ENCODE results near the gene PUSL1.

The PUSL1 gene

GRCh38 chr1:1345384-1345783, 37.0 kb downstream of the PUSL1 start:
- no peak for DNase-seq
- in situ Hi-C loops (cut with MboI; ENCODE audit: low pct_unique_long_range_greater_than_20kb, low sequenced_read_pairs), result no loop called here

- in situ Hi-C loops (cut with MboI; ENCODE audit: low pct_unique_long_range_greater_than_20kb, low sequenced_read_pairs), result no loop called here
- DNase-seq, result no peak
These were observed 37.6 kb downstream of the PUSL1 start for GRCh38 chr1:1345860-1346500.

GRCh38 chr1:1346501-1346890, 38.1 kb downstream of the PUSL1 start:
- in situ Hi-C loops (cut with MboI; ENCODE audit: low pct_unique_long_range_greater_than_20kb, low sequenced_read_pairs), result no loop called here
- DNase-seq, result no peak

GRCh38 chr1:1347026-1347595, 38.7 kb downstream of the PUSL1 start:
- no peak for DNase-seq
- in situ Hi-C loops (cut with MboI; ENCODE audit: low pct_unique_long_range_greater_than_20kb, low sequenced_read_pairs), result no loop called here

- no peak for DNase-seq
- in situ Hi-C loops (cut with MboI; ENCODE audit: low pct_unique_long_range_greater_than_20kb, low sequenced_read_pairs), result no loop called here
These were observed 39.4 kb downstream of the PUSL1 start for GRCh38 chr1:1347663-1348419.

- DNase-seq, result no peak
- in situ Hi-C loops (cut with MboI; ENCODE audit: low pct_unique_long_range_greater_than_20kb, low sequenced_read_pairs), result no loop called here
These were observed 40.2 kb downstream of the PUSL1 start for GRCh38 chr1:1348420-1349255.

- in situ Hi-C loops (cut with MboI; ENCODE audit: low pct_unique_long_range_greater_than_20kb, low sequenced_read_pairs), result no loop called here
- DNase-seq, result no peak
These were observed 41.0 kb downstream of the PUSL1 start, which contains the start of gene DVL1 for GRCh38 chr1:1349256-1350012. Gene DVL1, minus strand, starts transcription at chr1:1349418. Its CDS starts 353 bp downstream, at chr1:1349065.

GRCh38 chr1:1351511-1352427, 43.4 kb downstream of the PUSL1 start:
- in situ Hi-C loops (cut with MboI; ENCODE audit: low pct_unique_long_range_greater_than_20kb, low sequenced_read_pairs), result no loop called here
- no peak for DNase-seq

GRCh38 chr1:1352786-1353388, 44.5 kb downstream of the PUSL1 start:
- in situ Hi-C loops (cut with MboI; ENCODE audit: low pct_unique_long_range_greater_than_20kb, low sequenced_read_pairs), result no loop called here
- DNase-seq, result no peak

GRCh38 chr1:1353389-1354151, 45.2 kb downstream of the PUSL1 start:
- DNase-seq, result no peak
- in situ Hi-C loops (cut with MboI; ENCODE audit: low pct_unique_long_range_greater_than_20kb, low sequenced_read_pairs), result no loop called here

GRCh38 chr1:1354271-1355247, 46.2 kb downstream of the PUSL1 start:
- no peak for DNase-seq
- in situ Hi-C loops (cut with MboI; ENCODE audit: low pct_unique_long_range_greater_than_20kb, low sequenced_read_pairs), result no loop called here

GRCh38 chr1:1355416-1355815, 47.0 kb downstream of the PUSL1 start:
- no peak for DNase-seq
- in situ Hi-C loops (cut with MboI; ENCODE audit: low pct_unique_long_range_greater_than_20kb, low sequenced_read_pairs), result no loop called here

- DNase-seq, result no peak
- in situ Hi-C loops (cut with MboI; ENCODE audit: low pct_unique_long_range_greater_than_20kb, low sequenced_read_pairs), result no loop called here
These were observed 47.9 kb downstream of the PUSL1 start for GRCh38 chr1:1356166-1356795.

- in situ Hi-C loops (cut with MboI; ENCODE audit: low pct_unique_long_range_greater_than_20kb, low sequenced_read_pairs), result no loop called here
- DNase-seq, result no peak
These were observed 48.5 kb downstream of the PUSL1 start for GRCh38 chr1:1356796-1357401.

GRCh38 chr1:1357871-1358432, 49.6 kb downstream of the PUSL1 start:
- DNase-seq, result no peak
- in situ Hi-C loops (cut with MboI; ENCODE audit: low pct_unique_long_range_greater_than_20kb, low sequenced_read_pairs), result no loop called here
